Fibroblast of mammary gland (primary cell): ENCODE results near the gene YOD1.

Experiments used
- DNase-seq: peaks from one replicate; pipeline ENCODE4 v3.0.0-alpha.2; 2010; ENCODE audit warnings: low read depth
- H3K4me3 ChIP-seq: 2 replicates; pipeline ENCODE4 v1.5.1; 2011; ENCODE audit warnings: low read depth, mild to moderate bottlenecking, low read length, moderate library complexity; ENCODE audit not compliant: control insufficient read depth
- TF ChIP-seq, protein P1 (sequence below): conservative IDR thresholded peaks from 2 replicates; pipeline ENCODE4 v1.5.1; 2011; ENCODE audit warnings: low read depth, low read length, inconsistent platforms; ENCODE audit not compliant: control insufficient read depth, insufficient read depth

Gene YOD1

DNA sequence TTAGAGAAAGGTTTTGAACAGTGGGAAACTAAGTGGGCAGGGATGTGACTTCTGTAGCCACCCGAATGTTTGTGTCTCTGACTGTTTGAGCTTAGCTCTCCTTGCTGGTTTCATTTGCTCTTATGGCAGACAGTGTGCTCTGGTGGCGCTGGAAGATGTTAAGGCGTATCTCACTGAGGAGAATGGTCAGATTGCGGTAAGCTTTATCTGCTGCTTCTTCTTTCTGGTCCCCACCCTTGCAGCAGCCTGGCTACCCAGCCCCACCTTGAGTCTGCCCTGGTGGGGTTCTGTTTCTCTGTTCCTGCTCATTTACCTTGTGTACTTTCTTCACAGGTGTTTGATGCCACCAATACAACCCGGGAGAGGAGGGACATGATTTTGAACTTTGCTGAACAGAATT is 12.0 kb upstream of the YOD1 start:
- TF ChIP-seq, protein P1, sequence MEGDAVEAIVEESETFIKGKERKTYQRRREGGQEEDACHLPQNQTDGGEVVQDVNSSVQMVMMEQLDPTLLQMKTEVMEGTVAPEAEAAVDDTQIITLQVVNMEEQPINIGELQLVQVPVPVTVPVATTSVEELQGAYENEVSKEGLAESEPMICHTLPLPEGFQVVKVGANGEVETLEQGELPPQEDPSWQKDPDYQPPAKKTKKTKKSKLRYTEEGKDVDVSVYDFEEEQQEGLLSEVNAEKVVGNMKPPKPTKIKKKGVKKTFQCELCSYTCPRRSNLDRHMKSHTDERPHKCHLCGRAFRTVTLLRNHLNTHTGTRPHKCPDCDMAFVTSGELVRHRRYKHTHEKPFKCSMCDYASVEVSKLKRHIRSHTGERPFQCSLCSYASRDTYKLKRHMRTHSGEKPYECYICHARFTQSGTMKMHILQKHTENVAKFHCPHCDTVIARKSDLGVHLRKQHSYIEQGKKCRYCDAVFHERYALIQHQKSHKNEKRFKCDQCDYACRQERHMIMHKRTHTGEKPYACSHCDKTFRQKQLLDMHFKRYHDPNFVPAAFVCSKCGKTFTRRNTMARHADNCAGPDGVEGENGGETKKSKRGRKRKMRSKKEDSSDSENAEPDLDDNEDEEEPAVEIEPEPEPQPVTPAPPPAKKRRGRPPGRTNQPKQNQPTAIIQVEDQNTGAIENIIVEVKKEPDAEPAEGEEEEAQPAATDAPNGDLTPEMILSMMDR = no peak
- DNase-seq = no peak
- no peak overlapping the region for H3K4me3 ChIP-seq

DNA sequence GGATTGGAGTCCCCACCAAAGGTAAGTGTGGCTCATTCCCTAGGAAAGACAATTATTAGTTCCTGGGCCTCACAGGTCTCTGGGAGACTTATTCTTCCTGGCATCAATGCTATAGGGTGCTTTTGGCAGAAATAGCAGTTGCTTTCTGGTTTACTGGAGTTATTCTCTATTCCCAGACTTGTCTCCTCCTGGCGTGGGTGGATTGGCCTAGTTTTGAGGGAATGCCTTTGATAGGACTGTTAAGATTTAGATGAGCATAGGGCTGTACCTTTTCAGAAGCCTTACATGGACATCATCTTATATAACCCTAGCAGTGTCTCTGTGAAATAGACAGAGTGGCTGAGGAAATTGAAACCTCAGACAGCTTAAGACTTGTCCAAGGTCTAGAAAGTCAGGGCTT is 11.1 kb upstream of the YOD1 start:
- DNase-seq = no peak
- TF ChIP-seq, protein P1 = no peak
- no peak overlapping the region for H3K4me3 ChIP-seq

DNA sequence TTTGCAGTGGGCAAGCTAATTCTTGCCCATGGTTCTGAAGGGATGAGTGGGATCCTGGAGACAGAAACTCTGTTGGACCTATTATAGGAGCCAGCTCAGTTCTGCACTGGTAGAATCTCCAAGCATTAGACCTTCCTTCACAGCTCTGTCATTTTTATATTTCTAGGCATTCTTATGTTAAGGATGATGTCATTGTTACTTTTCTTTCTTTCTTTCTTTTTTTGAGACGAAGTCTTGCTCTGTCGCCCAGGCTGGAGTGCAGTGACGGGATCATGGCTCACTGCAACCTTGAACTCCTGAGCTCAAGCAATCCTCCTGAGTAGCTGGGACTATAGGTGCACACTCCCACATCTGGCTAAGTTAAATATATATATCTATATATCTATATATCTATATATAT is 9.6 kb upstream of the YOD1 start:
- no peak overlapping the region for H3K4me3 ChIP-seq
- no peak for DNase-seq
- TF ChIP-seq, protein P1 = no peak

DNA sequence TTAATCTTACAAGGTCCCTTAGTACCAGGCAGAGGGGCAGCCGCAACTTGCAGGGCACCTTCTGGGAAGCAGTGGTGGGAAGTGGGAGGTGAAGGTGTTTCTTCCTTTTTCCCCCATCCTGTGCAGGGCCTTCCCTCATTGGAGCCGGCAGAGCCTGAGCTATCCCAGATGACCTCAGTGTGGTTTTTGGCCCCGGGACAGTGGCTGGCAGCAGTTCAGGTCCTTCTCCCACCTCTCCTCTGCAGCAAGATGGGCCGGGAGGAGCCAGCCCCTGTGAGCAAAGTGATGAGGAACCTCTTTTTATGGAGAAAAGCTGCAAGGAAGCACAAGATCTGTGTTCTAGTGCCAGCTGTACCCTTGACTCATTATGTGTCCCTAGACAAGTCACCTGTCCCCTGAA is 8.9 kb upstream of the YOD1 start:
- no peak overlapping the region for H3K4me3 ChIP-seq
- no peak for DNase-seq
- TF ChIP-seq, protein P1 = no peak

DNA sequence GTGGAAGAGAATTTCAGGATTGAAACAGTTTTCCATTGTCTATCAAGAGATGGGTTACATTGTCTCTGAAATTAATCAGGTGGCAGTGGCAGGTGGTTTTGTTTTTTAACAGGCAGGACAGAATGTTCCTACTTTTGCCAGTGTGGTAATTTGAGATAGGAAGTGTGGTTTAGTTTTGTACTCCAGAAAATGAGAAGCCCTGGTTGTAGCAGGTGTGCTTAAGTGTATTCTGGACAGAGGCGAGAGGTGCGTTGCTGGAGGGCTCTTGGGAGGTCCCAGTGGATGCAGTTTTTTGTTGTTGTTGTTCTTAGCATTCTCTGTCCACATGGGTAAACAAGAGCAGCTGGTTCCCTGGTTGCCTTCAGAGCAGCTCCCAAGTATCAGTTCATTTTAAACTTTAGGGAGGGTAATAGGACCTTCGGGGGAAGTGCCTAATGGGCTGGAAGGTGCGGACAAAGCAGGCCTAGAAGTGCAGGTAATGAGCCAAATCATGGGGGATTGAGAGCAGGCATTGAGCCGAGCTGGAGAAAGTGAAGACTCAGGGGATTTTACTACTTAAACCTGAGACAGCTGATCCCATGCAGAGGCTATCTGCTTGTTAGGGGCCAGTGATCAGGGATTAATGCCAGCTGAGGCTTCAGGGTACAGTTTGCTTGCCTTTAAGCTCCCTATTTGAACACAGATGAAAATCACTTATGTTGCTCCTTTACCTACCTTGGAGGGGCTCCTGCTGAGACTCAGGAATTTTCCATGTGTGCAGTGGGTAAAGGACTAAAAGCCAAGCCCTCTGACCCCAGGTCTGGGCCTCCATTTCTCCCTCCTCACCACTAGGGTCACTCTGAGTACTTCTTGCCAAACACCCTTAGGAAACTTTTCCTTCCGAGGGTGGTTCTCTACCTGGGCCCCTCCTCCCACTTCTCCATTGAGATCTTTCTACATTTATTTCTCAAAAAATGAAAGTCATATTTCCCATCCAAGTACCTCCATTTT is 8.2 kb upstream of the YOD1 start:
- DNase-seq = no peak
- H3K4me3 ChIP-seq = no peak overlapping the region
- TF ChIP-seq, protein P1 = no peak

DNA sequence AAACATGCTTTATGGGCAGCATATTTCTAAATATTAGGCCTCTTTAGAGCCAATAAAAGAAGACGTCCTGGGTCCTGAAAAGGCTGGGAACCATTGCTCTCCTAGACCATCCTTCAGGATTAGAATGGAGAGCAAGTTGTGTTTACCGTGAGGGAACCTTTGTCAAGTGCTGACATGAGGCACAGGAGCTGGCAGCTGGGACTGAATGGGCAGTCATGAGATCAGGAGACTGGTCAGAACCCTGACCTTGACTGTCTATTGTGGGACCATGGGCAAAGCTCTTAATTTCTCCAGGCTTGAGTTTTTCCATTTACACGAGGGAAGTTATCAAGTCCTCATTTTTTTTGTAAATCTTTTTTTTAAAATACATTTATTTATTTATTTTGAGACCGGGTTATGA is 7.2 kb upstream of the YOD1 start:
- no peak overlapping the region for H3K4me3 ChIP-seq
- TF ChIP-seq, protein P1 = no peak
- DNase-seq = no peak
